LNCaP clone FGC (cell line): ENCODE measurements around the gene CROCC.
"Not testable (repeated sequence)": the region's sequence is repeated elsewhere in the genome, so short reads cannot be mapped to it uniquely, and the experiment has no call there.

Experiments used
- DNase-seq: peaks from one replicate; pipeline ENCODE4 v3.0.0-alpha.2; 2011; ENCODE audit warnings: low read depth
- H3K4me3 ChIP-seq: 2 replicates; pipeline ENCODE4 v1.5.1; 2011; ENCODE audit warnings: mild to moderate bottlenecking, low read depth, low read length, control low read depth
- CTCF ChIP-seq: IDR thresholded peaks from 2 replicates; pipeline ENCODE4 v1.5.1; 2012; ENCODE audit warnings: mild to moderate bottlenecking; ENCODE audit not compliant: control insufficient read depth, insufficient read depth; ENCODE audit errors: extremely low read depth

Gene CROCC

GRCh38 chr1:16915627-16915973 lies 6.1 kb upstream of the CROCC start:
- DNase-seq = no peak
- TF ChIP-seq CTCF = no peak
- no peak overlapping the region for H3K4me3 ChIP-seq

GRCh38 chr1:16916036-16916880 lies 5.5 kb upstream of the CROCC start:
- DNase-seq, H3K4me3 ChIP-seq: not testable (repeated sequence)

- TF ChIP-seq CTCF = no peak
- H3K4me3 ChIP-seq = no peak overlapping the region
- no peak for DNase-seq
Measured at GRCh38 chr1:16918371-16918770, 3.4 kb upstream of the CROCC start.

- not testable (repeated sequence) for DNase-seq, H3K4me3 ChIP-seq
Measured at GRCh38 chr1:16918936-16919665, 2.6 kb upstream of the CROCC start.

GRCh38 chr1:16920951-16921350 lies 780 bp upstream of the CROCC start:
- no peak for TF ChIP-seq CTCF
- no peak overlapping the region for H3K4me3 ChIP-seq

GRCh38 chr1:16922466-16922865 lies 735 bp downstream of the CROCC start:
- no peak for DNase-seq
- no peak for TF ChIP-seq CTCF
- no peak overlapping the region for H3K4me3 ChIP-seq

More at GRCh38 chr1:16920951-16921350, 780 bp upstream of the CROCC start:
- DNase-seq = no peak

GRCh38 chr1:16922885-16923431 lies 1.2 kb downstream of the CROCC start:
- DNase-seq = no peak
- no peak overlapping the region for H3K4me3 ChIP-seq
- TF ChIP-seq CTCF = no peak
